Neural cell (in vitro differentiated cells): ENCODE results near the gene PRKCZ. TPM values are rescaled to one million over a fixed set of nuclear protein-coding genes. Genes with fewer than 3 reads are reported as not detected.

Experiments used
- H2AFZ ChIP-seq: fragments of 200-600, 300-800 bp; sonication (generic), shearing (Covaris generic); 2 replicates; pipeline ENCODE4 v1.6.0; 2014; ENCODE audit warnings: low read depth, mild to moderate bottlenecking, antibody characterized with exemption, low read length, moderate library complexity
- H3F3A ChIP-seq: fragments of 200-600 bp; shearing (Covaris generic); 2 replicates; pipeline ENCODE4 v1.6.1; 2016; ENCODE audit warnings: mild to moderate bottlenecking, moderate library complexity, mixed read lengths, antibody characterized with exemption, low read length; ENCODE audit not compliant: insufficient read depth, poor library complexity, severe bottlenecking
- H3K27ac ChIP-seq: fragments of 200-600, 300-800 bp; sonication (generic), shearing (Covaris generic); 2 replicates; pipeline ENCODE4 v1.5.1; 2014; ENCODE audit warnings: mild to moderate bottlenecking, low read length, moderate library complexity
- H3K27me3 ChIP-seq: fragments of 300-800, 200-600 bp; sonication (generic), shearing (Covaris generic); 2 replicates; pipeline ENCODE4 v1.6.0; 2014; ENCODE audit warnings: mild to moderate bottlenecking, low read depth, low read length, moderate library complexity; ENCODE audit not compliant: insufficient read depth
- H3K36me3 ChIP-seq: fragments of 300-800, 200-600 bp; sonication (generic), shearing (Covaris generic); 2 replicates; pipeline ENCODE4 v1.5.1; 2014; ENCODE audit warnings: mild to moderate bottlenecking, antibody characterized with exemption, low read length, moderate library complexity; ENCODE audit not compliant: insufficient read depth
- H3K4me2 ChIP-seq: fragments of 300-800, 200-600 bp; sonication (generic), shearing (Covaris generic); 2 replicates; pipeline ENCODE4 v1.6.0; 2014; ENCODE audit warnings: mild to moderate bottlenecking, low read length
- H3K4me3 ChIP-seq: fragments of 300-800, 200-600 bp; sonication (generic), shearing (Covaris generic); 2 replicates; pipeline ENCODE4 v1.5.1; 2014; ENCODE audit warnings: mild to moderate bottlenecking, low read length, moderate library complexity
- H3K79me2 ChIP-seq: fragments of 200-600 bp; shearing (Covaris generic); replicated peaks from 2 replicates; pipeline ENCODE4 v1.6.0; 2014; ENCODE audit warnings: mild to moderate bottlenecking, low read length, moderate library complexity; ENCODE audit not compliant: insufficient read depth
- H3K9ac ChIP-seq: fragments of 300-800, 200-600 bp; sonication (generic), shearing (Covaris generic); 2 replicates; pipeline ENCODE4 v1.6.1; 2016; ENCODE audit warnings: mild to moderate bottlenecking, low read length, mixed read lengths
- H3K9me2 ChIP-seq: fragments of 200-600 bp; shearing (Covaris generic); 2 replicates; pipeline ENCODE4 v1.6.1; 2016; ENCODE audit warnings: mild to moderate bottlenecking, low read length, mixed read lengths; ENCODE audit not compliant: insufficient read depth
- H3K9me3 ChIP-seq: fragments of 200-600, 300-800 bp; sonication (generic), shearing (Covaris generic); 2 replicates; pipeline ENCODE4 v1.6.1; 2016; ENCODE audit warnings: mild to moderate bottlenecking, mixed run types, low read length, moderate library complexity, mixed read lengths
- H4K20me1 ChIP-seq: fragments of 200-600 bp; shearing (Covaris generic); 2 replicates; pipeline ENCODE4 v1.6.1; 2016; ENCODE audit warnings: mild to moderate bottlenecking, mixed run types; ENCODE audit not compliant: insufficient read depth
- EP300 ChIP-seq: fragments of 450-650 bp; conservative IDR thresholded peaks from 2 replicates; pipeline ENCODE4 v1.6.1; 2014; ENCODE audit warnings: antibody characterized with exemption, mild to moderate bottlenecking, moderate library complexity; ENCODE audit not compliant: poor library complexity, severe bottlenecking
- EZH2 ChIP-seq: fragments of 200-600, 300-800 bp; shearing (Covaris generic), sonication (generic); IDR thresholded peaks from 2 replicates; pipeline ENCODE4 v1.6.1; 2014; ENCODE audit warnings: antibody characterized with exemption, low read length, borderline replicate concordance, mild to moderate bottlenecking; ENCODE audit not compliant: insufficient read depth, poor library complexity, severe bottlenecking
- MXI1 ChIP-seq: fragments of 450-650 bp; conservative IDR thresholded peaks from 2 replicates; pipeline ENCODE4 v1.6.1; 2014; ENCODE audit warnings: antibody characterized with exemption, mild to moderate bottlenecking; ENCODE audit not compliant: poor library complexity, severe bottlenecking
- POLR2AphosphoS5 ChIP-seq: IDR thresholded peaks from 2 replicates; pipeline ENCODE4 v1.6.1; 2012
- RAD21 ChIP-seq: fragments of 450-650 bp; conservative IDR thresholded peaks from 2 replicates; pipeline ENCODE4 v1.6.1; 2014; ENCODE audit warnings: antibody characterized with exemption, mild to moderate bottlenecking, moderate library complexity
- SMC3 ChIP-seq: fragments of 450-650 bp; conservative IDR thresholded peaks from 2 replicates; pipeline ENCODE4 v1.6.1; 2014; ENCODE audit warnings: antibody characterized with exemption, mild to moderate bottlenecking, moderate library complexity; ENCODE audit not compliant: poor library complexity
- TAF1 ChIP-seq: IDR thresholded peaks from 2 replicates; pipeline ENCODE4 v1.6.1; 2012; ENCODE audit warnings: low read depth
- polyA plus RNA-seq: library from polyadenylated mRNA; depleted of rRNA; stranded (reverse); fragments of >200 nt; gene quantifications from 2 replicates; pipeline ENCODE4 v1.2.3, GENCODE V29; 2014
- TF ChIP-seq, protein P1 (sequence below): IDR thresholded peaks from 2 replicates; pipeline ENCODE4 v1.6.1; 2012; ENCODE audit warnings: borderline replicate concordance
- TF ChIP-seq, protein P2 (sequence below): fragments of 450-650 bp; IDR thresholded peaks from 2 replicates; pipeline ENCODE4 v1.5.1; 2014; ENCODE audit warnings: antibody characterized with exemption, mild to moderate bottlenecking, moderate library complexity; ENCODE audit not compliant: poor library complexity, severe bottlenecking

Gene PRKCZ
- polyA plus RNA-seq, 1 donor from 2014 or later = 54.9 TPM

DNA sequence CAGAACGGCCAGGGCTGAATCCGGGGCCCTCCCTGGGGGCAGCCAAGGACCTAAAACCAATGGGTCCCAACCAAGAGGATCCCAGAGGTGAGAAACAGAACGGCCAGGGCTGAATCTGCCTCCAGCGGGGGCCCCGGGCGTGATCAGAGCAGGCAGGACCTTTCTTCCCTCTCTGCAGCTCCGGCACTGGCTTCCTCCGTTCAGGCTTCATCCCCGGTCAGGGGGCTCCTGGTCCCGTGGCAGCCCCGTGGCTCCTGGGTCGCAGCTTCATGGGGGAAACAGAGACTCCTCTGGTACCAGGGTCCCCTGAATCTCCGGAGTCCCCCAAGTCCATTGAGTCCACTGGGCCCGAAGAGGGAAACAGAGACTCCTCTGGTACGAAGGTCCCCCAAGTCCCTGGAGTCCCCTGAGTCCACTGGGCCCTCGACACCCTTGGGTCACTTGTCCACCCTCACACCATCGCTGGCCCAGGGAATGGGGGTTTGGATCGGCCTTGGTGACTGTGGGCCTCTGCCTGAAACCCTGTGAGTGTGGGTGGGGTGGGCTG is 60.1 kb downstream of the PRKCZ start:
- no peak overlapping the region for H3K4me3 ChIP-seq
- H4K20me1 ChIP-seq = no peaks in the 10 kb centered on the region
- H3K4me2 ChIP-seq = no peak overlapping the region
- no peak overlapping the region for H2AFZ ChIP-seq
- H3K27me3 ChIP-seq = no peaks in the 10 kb centered on the region
- no peak overlapping the region for H3K27ac ChIP-seq
- H3K79me2 ChIP-seq = no peaks in the 10 kb centered on the region
- no peak overlapping the region for H3K9ac ChIP-seq
- TF ChIP-seq, protein P1, sequence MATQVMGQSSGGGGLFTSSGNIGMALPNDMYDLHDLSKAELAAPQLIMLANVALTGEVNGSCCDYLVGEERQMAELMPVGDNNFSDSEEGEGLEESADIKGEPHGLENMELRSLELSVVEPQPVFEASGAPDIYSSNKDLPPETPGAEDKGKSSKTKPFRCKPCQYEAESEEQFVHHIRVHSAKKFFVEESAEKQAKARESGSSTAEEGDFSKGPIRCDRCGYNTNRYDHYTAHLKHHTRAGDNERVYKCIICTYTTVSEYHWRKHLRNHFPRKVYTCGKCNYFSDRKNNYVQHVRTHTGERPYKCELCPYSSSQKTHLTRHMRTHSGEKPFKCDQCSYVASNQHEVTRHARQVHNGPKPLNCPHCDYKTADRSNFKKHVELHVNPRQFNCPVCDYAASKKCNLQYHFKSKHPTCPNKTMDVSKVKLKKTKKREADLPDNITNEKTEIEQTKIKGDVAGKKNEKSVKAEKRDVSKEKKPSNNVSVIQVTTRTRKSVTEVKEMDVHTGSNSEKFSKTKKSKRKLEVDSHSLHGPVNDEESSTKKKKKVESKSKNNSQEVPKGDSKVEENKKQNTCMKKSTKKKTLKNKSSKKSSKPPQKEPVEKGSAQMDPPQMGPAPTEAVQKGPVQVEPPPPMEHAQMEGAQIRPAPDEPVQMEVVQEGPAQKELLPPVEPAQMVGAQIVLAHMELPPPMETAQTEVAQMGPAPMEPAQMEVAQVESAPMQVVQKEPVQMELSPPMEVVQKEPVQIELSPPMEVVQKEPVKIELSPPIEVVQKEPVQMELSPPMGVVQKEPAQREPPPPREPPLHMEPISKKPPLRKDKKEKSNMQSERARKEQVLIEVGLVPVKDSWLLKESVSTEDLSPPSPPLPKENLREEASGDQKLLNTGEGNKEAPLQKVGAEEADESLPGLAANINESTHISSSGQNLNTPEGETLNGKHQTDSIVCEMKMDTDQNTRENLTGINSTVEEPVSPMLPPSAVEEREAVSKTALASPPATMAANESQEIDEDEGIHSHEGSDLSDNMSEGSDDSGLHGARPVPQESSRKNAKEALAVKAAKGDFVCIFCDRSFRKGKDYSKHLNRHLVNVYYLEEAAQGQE = no peak
- TF ChIP-seq EZH2 (no peak), TAF1 (no peak)
- no peaks in the 10 kb centered on the region for H3F3A ChIP-seq
- no peaks in the 10 kb centered on the region for H3K9me2 ChIP-seq
- H3K36me3 ChIP-seq = no peaks in the 10 kb centered on the region
- H3K9me3 ChIP-seq = no peaks in the 10 kb centered on the region

DNA sequence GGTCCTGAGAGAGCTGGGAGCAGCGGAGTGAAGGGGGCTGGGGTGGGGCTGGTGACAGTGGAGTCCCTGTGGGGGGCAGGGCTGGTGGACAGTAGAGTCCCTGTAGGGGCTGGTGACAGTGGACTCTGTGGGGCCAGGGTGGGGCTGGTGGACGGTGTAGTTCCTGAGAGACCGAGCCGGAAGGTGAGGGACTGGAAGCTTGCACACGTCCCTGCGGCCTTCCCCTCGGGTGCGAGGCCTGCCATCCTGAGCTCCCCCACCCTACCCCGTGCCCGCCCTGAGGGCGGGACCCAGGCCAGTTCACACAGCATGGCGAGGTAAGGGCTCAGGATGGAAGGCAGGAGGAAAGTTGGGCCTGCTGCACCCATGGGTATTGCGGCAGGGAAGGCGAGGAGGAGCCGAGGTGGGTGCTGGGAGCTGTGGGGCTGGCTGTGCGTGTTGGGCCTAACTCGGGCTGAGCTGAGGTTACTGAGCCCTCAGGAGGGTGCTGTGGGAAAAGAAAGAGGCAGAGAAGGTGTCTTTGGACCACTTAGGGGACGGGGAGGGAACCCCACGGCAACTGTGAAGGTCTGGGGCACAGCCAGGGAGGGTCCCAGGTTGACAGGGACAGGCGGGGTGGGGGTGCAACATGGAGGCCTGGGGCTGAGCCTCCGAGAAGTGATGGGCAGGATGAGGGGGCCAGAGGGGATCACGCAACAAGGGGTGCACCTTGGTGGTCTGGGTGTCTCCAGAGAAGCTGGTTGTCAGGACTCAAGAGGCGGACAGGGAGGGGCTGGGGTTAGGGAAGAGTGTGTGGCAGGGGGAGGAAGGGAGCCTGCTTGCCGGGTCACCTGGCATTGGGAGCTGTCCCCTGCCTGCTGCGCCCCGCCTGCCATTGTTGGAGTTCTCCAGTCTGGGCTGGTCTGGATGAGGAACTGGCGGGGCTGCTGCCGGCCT is 60.8 kb downstream of the PRKCZ start:
- Histone ChIP-seq H2AFZ (no peak overlapping the region), H4K20me1 (no peaks in the 10 kb centered on the region), H3K4me2 (no peak overlapping the region), H3K27me3 (no peaks in the 10 kb centered on the region), H3K79me2 (no peaks in the 10 kb centered on the region), H3K4me3 (no peak overlapping the region), H3F3A (no peaks in the 10 kb centered on the region), H3K9me3 (no peaks in the 10 kb centered on the region), H3K36me3 (no peaks in the 10 kb centered on the region), H3K9me2 (no peaks in the 10 kb centered on the region), H3K9ac (no peak overlapping the region), H3K27ac (no peak overlapping the region)
- TF ChIP-seq TAF1 (no peak), RAD21 (no peak), SMC3 (no peak), POLR2AphosphoS5 (no peak), EP300 (no peak), EZH2 (no peak), MXI1 (no peak)
- TF ChIP-seq, protein P2, sequence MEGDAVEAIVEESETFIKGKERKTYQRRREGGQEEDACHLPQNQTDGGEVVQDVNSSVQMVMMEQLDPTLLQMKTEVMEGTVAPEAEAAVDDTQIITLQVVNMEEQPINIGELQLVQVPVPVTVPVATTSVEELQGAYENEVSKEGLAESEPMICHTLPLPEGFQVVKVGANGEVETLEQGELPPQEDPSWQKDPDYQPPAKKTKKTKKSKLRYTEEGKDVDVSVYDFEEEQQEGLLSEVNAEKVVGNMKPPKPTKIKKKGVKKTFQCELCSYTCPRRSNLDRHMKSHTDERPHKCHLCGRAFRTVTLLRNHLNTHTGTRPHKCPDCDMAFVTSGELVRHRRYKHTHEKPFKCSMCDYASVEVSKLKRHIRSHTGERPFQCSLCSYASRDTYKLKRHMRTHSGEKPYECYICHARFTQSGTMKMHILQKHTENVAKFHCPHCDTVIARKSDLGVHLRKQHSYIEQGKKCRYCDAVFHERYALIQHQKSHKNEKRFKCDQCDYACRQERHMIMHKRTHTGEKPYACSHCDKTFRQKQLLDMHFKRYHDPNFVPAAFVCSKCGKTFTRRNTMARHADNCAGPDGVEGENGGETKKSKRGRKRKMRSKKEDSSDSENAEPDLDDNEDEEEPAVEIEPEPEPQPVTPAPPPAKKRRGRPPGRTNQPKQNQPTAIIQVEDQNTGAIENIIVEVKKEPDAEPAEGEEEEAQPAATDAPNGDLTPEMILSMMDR = no peak
- TF ChIP-seq, protein P1 = no peak
